Left lung (tissue), 10 donors: ENCODE results near the gene CIB4. TPM values are rescaled to one million over a fixed set of nuclear protein-coding genes. Genes with fewer than 3 reads are reported as not detected.

ENCODE experiments used
- ATAC-seq: fragments of 200-7000 bp; cut with Tn5 transposase; one replicate; pipeline ENCODE4 v1.9.1; 2020; ENCODE audit warnings: moderate library complexity
- DNase-seq, 4 donors: peaks; one replicate each; pipeline ENCODE4 v3.0.0-alpha.2; 2013 to 2020
- H3K27ac ChIP-seq, 2 donors: fragments of 200-600 bp; sonication (generic) in 1 of 2; one replicate each; pipeline versions ENCODE4 v1.5.0 to v1.8.0; 2020 to 2021
- H3K27me3 ChIP-seq, 2 donors: fragments of 200-600 bp; sonication (generic) in 1 of 2; one replicate each; pipeline versions ENCODE4 v1.5.0 to v1.8.0; 2020 to 2021
- H3K36me3 ChIP-seq, 2 donors: fragments of 200-600 bp; sonication (generic) in 1 of 2; one replicate each; pipeline versions ENCODE4 v1.5.0 to v1.8.0; 2020 to 2021
- H3K4me1 ChIP-seq, 2 donors: fragments of 200-600 bp; one replicate each; pipeline ENCODE4 v1.8.0; 2021
- H3K4me3 ChIP-seq, 2 donors: fragments of 200-600 bp; sonication (generic) in 1 of 2; one replicate each; pipeline versions ENCODE4 v1.5.0 to v1.8.0; 2020 to 2021; ENCODE audit warnings: mild to moderate bottlenecking in 1 of 2
- H3K9me3 ChIP-seq, 2 donors: fragments of 200-600 bp; sonication (generic) in 1 of 2; one replicate each; pipeline versions ENCODE4 v1.5.0 to v1.8.0; 2020 to 2021
- intact Hi-C, 2 donors: fragments of 100-400 bp; cut with DNase I; formaldehyde crosslinking; loops; one replicate each; pipeline versions ENCODE4 v1.11.2 to v1.14.2; 2022
- polyA plus RNA-seq, 6 donors: library from polyadenylated mRNA; unstranded; fragments of 120-200 nt; gene quantifications; one replicate each; pipeline ENCODE4 v1.2.1, GENCODE V29; 2013; ENCODE audit not compliant: insufficient read length in 6 of 6
- total RNA-seq, 2 donors: library from RNA; stranded (reverse); fragmentation: NEBNext Ultra II Directional; extraction: Animal tissue kit (Norgen Biotek cat#: 25700); gene quantifications; one replicate each; pipeline ENCODE4 v1.2.1, GENCODE V29; 2021
- TF ChIP-seq, protein P1 (sequence below), 2 donors: fragments of 200-600 bp; sonication (generic) in 1 of 2; IDR thresholded peaks; one replicate each; pipeline versions ENCODE4 v1.5.0 to v1.8.0; 2021; ENCODE audit warnings: antibody characterized with exemption in 2 of 2
- donor health status: DM: no; HTN: yes; CAD: no.
- donor health status: DM: no; HTN: no; CAD: no.

Gene CIB4
- total and polyA plus RNA-seq, 8 donors, result 1.0 to 2.4 (median 1.8) TPM; not detected in 2

DNA sequence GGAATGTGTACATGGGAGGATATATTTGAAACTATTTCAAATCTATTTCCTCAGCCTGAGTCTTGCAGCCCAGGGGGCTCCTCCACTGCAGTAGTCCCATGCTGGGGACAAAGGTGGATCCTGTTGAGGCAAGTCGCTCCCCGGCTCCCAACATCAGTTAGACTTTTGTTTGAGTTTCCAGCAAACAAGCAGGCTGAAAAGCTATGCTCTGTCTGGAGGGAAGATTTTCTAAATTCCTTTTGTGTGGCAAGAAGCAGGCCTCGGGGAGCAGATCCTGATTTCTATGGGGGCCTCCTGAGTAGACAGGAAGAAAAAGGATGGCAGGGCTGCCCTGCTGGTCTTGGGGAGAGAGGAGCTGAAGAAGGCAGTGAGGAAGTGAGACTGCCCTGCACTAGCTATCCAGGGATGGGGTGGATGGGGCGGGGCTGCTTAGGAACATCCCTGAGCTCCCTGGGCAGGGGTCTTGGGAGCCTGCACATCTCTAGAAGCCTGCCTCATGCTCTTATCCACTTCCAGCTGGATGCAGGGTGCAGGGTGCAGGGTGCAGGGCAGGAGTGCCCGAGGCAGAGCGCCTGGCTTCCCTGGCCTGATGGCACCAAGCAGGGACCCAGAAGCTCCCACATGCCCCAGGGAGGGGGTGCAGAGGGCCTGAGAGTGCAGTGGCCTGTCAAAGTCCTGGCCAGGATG lies 6.0 kb upstream of the CIB4 start:
- intact Hi-C loops, result no loop called here
- Histone ChIP-seq H3K4me1 (peaks cover 0 to 6% of the 10 kb centered on the region in 2 donors), H3K4me3 (no peak overlapping the region), H3K36me3 (no peaks in the 10 kb centered on the region), H3K27ac (no peak overlapping the region), H3K27me3 (peaks cover 0 to 14% of the 10 kb centered on the region in 2 donors), H3K9me3 (no peaks in the 10 kb centered on the region)
- TF ChIP-seq, protein P1, sequence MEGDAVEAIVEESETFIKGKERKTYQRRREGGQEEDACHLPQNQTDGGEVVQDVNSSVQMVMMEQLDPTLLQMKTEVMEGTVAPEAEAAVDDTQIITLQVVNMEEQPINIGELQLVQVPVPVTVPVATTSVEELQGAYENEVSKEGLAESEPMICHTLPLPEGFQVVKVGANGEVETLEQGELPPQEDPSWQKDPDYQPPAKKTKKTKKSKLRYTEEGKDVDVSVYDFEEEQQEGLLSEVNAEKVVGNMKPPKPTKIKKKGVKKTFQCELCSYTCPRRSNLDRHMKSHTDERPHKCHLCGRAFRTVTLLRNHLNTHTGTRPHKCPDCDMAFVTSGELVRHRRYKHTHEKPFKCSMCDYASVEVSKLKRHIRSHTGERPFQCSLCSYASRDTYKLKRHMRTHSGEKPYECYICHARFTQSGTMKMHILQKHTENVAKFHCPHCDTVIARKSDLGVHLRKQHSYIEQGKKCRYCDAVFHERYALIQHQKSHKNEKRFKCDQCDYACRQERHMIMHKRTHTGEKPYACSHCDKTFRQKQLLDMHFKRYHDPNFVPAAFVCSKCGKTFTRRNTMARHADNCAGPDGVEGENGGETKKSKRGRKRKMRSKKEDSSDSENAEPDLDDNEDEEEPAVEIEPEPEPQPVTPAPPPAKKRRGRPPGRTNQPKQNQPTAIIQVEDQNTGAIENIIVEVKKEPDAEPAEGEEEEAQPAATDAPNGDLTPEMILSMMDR (IDR thresholded peaks at IDR 0.05), result no peak
- ATAC-seq, result no peak
- no peak for DNase-seq

DNA sequence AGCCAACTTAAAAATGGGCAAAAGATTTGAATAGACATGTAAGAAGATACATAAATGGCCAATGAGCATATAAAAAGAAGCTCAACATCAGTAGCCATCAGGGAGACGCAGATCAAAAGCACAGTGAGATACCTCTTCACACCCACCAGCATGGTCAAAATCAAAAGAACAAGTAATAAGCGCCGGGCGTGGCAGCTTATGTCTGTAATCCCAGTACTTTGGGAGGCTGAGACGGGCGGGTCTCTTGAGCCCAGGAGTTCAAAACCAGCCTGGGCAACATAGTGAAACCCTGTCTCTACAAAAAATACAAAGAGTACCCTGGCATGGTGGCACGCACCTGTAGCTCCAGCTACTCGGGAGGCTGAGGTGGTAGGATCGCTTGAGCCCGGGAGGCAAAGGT lies 4.6 kb upstream of the CIB4 start:
- no peak overlapping the region for H3K4me3 ChIP-seq
- H3K36me3 ChIP-seq, result no peaks in the 10 kb centered on the region
- no peaks in the 10 kb centered on the region for H3K9me3 ChIP-seq
- TF ChIP-seq, protein P1 (IDR thresholded peaks at IDR 0.05), result no peak
- peaks cover 0 to 14% of the 10 kb centered on the region in 2 donors for H3K27me3 ChIP-seq
- no peak overlapping the region for H3K27ac ChIP-seq
- ATAC-seq (no peak), DNase-seq (no peak)
- intact Hi-C loops, result no loop called here
- H3K4me1 ChIP-seq, result peaks cover 1 to 3% of the 10 kb centered on the region in 2 donors

DNA sequence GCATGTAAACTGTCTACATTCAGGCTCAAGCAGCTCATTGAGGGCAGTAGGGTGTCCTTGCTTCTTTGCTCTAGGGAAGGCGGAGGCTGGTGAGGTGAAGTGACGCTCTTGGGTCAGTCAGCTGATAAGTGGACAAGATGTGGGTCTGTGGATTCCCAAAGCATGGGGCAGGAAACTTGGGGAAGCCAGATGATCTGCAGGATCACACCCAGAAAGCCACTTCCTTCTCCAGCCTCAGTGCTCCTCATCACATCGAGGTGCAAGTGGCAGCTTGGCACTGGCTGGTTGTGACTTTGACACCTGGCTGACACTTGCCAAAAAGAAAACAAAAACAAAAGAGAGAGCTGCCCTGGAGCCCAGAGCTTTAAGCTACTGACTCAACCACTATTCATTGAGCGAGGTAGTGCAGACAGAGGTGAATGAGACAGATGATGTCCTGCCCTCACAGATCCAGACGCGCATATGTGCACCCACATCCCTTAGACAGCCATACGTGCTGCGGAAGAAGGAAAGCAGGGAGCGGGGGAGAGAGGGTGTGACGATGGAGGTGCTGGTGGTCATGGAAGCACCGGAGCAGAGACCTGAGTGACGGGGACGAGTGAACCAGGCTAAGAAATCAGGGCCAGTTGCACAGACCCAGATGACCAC lies 3.1 kb upstream of the CIB4 start:
- Histone ChIP-seq H3K27me3 (peaks cover 0 to 14% of the 10 kb centered on the region in 2 donors), H3K27ac (no peak overlapping the region), H3K4me1 (peaks cover 5 to 7% of the 10 kb centered on the region in 2 donors), H3K9me3 (no peaks in the 10 kb centered on the region), H3K36me3 (no peaks in the 10 kb centered on the region), H3K4me3 (no peak overlapping the region)
- TF ChIP-seq, protein P1 (IDR thresholded peaks at IDR 0.05), result no peak
- DNase-seq (no peak), ATAC-seq (no peak)
- intact Hi-C loops, result no loop called here

DNA sequence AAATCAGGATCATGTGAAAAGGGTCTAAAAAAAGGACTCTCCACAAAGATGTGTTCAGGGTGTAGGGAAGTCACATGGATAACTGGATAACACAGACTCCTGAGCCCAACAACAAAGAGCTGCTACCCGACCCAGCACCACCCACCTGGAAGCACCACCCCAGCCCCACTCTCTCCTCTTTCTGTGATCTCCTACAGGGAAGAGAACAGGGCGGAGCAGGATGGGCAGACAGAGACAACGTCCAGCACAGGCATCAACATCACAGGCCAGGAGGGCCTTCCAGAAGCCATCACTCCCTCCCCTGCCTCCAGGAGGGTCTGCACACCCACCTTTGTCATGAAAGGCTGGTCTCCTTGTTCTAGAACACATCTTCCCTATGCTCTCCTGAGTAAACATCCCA lies 1.3 kb upstream of the CIB4 start:
- Histone ChIP-seq H3K27ac (no peak overlapping the region), H3K27me3 (peaks cover 0 to 13% of the 10 kb centered on the region in 2 donors), H3K4me3 (no peak overlapping the region), H3K9me3 (no peaks in the 10 kb centered on the region), H3K36me3 (no peaks in the 10 kb centered on the region), H3K4me1 (peaks cover 5 to 7% of the 10 kb centered on the region in 2 donors)
- TF ChIP-seq, protein P1 (IDR thresholded peaks at IDR 0.05), result no peak
- intact Hi-C loops, result no loop called here
- no peak for DNase-seq
- ATAC-seq, result no peak

DNA sequence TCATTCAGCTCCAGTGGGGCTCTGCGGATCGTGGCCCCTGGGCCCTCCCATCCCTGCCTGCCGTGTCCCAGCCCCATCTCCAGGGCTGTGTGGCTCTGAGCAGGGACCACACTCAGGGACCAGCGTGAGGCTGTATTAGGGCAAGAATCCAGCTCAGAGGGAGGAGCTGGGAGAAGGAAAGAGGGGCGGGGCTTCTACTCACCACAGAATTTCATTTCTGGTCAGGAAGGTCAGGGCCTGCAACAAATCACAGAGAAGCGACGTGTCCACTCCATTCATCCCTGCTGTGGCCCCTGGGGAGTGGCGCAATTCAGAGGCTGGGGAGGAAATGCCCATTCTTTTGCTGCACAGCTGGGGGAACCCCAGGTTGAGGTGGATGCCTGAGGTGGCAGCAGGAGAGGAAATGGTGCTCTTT lies 828 bp downstream of the CIB4 start:
- TF ChIP-seq, protein P1 (IDR thresholded peaks at IDR 0.05), result no peak
- Histone ChIP-seq H3K36me3 (no peaks in the 10 kb centered on the region), H3K27me3 (peaks cover 0 to 3% of the 10 kb centered on the region in 2 donors), H3K4me1 (peaks cover 5 to 7% of the 10 kb centered on the region in 2 donors), H3K27ac (no peak overlapping the region), H3K9me3 (no peaks in the 10 kb centered on the region), H3K4me3 (no peak overlapping the region)
- ATAC-seq (peak; percentile 72), DNase-seq (peak in 3 of 4 donors; percentile 51 to 71 (median 59))
- intact Hi-C loops, result no loop called here
